HCT116 (cell line): Measurements from ENCODE around the gene SCARF1. TPM values are rescaled to one million over a fixed set of nuclear protein-coding genes. Genes with fewer than 3 reads are reported as not detected.
"Not testable (repeated sequence)": the region's sequence is repeated elsewhere in the genome, so short reads cannot be mapped to it uniquely, and the experiment has no call there.

Source experiments
- ATAC-seq: fragments of 200-7000 bp; cut with Tn5 transposase; 2 replicates; pipeline ENCODE4 v1.9.1; 2020; ENCODE audit warnings: mild to moderate bottlenecking, moderate library complexity
- BruUV-seq: library from RNA; stranded (reverse); fragments of 400-500 nt; replicated peaks from 2 replicates; lab custom pipeline; 2021; lab: Mats Ljungman, UMichigan
- CTCF ChIA-PET: fragments of 300-600 bp; sonication (Branson Sonifier 250); formaldehyde crosslinking; loops from one replicate; lab custom pipeline; 2021; ENCODE audit warnings: antibody characterized with exemption; lab: Charles Lee
- POLR2A ChIA-PET: fragments of 300-600, 350-600 bp; sonication (Branson Sonifier 250); formaldehyde crosslinking; loops from one replicate; lab custom pipeline; 2021; ENCODE audit warnings: antibody characterized with exemption; lab: Charles Lee
- RAD21 ChIA-PET, 2 experiments: fragments of 300-600 bp; sonication (Branson Sonifier 250); formaldehyde crosslinking; loops; one replicate each; lab custom pipeline; 2023; ENCODE audit warnings: low total read pairs in 2 of 2; ENCODE audit not compliant: uncharacterized antibody in 2 of 2, unreplicated experiment in 2 of 2, low non-redundant PET in 1 of 2; lab: Charles Lee
- DNase-seq: peaks from one replicate; pipeline ENCODE4 v3.0.0-alpha.2; 2010; ENCODE audit warnings: low read depth, low spot score
- H2AFZ ChIP-seq: fragments of 200-600 bp; shearing (Covaris generic), sonication (generic); 2 replicates; pipeline ENCODE4 v1.6.1; 2017; ENCODE audit warnings: low read depth, mixed run types, mixed read lengths, antibody characterized with exemption, low read length; ENCODE audit not compliant: poor library complexity, severe bottlenecking
- H3K27ac ChIP-seq: 2 replicates; pipeline ENCODE4 v1.5.1; 2012; ENCODE audit warnings: low read depth, low read length
- H3K27me3 ChIP-seq: fragments of 200-600 bp; sonication (generic); 2 replicates; pipeline ENCODE4 v1.6.1; 2016; ENCODE audit warnings: mixed run types, low read length, mixed read lengths; ENCODE audit not compliant: insufficient read depth
- H3K36me3 ChIP-seq, 2 experiments: fragments of 200-500 bp in 1 of 2; fragments of 200-600 bp in 1 of 2; sonication (Bioruptor generic) in 1 of 2; sonication (generic) in 1 of 2; 2 replicates each; pipeline versions ENCODE4 v1.5.1 to v1.6.1; 2014 to 2016; ENCODE audit warnings: low read length in 2 of 2, inconsistent platforms in 1 of 2, mixed read lengths in 1 of 2, mixed run types in 1 of 2; ENCODE audit not compliant: insufficient read depth in 2 of 2, control insufficient read depth in 1 of 2
- H3K4me1 ChIP-seq, 2 experiments: fragments of 200-600 bp in 1 of 2; sonication (generic) in 1 of 2; 2 replicates each; pipeline versions ENCODE4 v1.5.1 to v1.6.1; 2012 to 2017; ENCODE audit warnings: low read length in 2 of 2, inconsistent platforms in 1 of 2, mild to moderate bottlenecking in 1 of 2, mixed read lengths in 1 of 2, mixed run types in 1 of 2, moderate library complexity in 1 of 2; ENCODE audit not compliant: insufficient read depth in 2 of 2, control insufficient read depth in 1 of 2
- H3K4me2 ChIP-seq: fragments of 200-600 bp; sonication (generic); 2 replicates; pipeline ENCODE4 v1.6.1; 2017; ENCODE audit warnings: mixed run types, low read length, mixed read lengths
- H3K4me3 ChIP-seq, 2 experiments: fragments of 200-600 bp in 1 of 2; sonication (generic) in 1 of 2; replicated peaks in 1 of 2; 2 replicates each; pipeline ENCODE4 v1.5.1; 2011 to 2016; ENCODE audit warnings: low read length in 2 of 2, control low read depth in 1 of 2, low read depth in 1 of 2, mild to moderate bottlenecking in 1 of 2, mixed read lengths in 1 of 2, mixed run types in 1 of 2
- H3K79me2 ChIP-seq: fragments of 200-600 bp; sonication (generic); 2 replicates; pipeline ENCODE4 v1.6.1; 2017; ENCODE audit warnings: mild to moderate bottlenecking, mixed run types, low read length, moderate library complexity, mixed read lengths; ENCODE audit not compliant: insufficient read depth
- H3K9ac ChIP-seq: fragments of 200-600 bp; sonication (generic); 2 replicates; pipeline ENCODE4 v1.6.1; 2016; ENCODE audit warnings: low read length, mixed read lengths
- H3K9me2 ChIP-seq: fragments of 200-600 bp; sonication (generic), shearing (Covaris generic); 2 replicates; pipeline ENCODE4 v1.6.1; 2017; ENCODE audit warnings: mixed run types, mild to moderate bottlenecking, moderate library complexity; ENCODE audit not compliant: insufficient read depth
- H3K9me3 ChIP-seq, 2 experiments: fragments of 200-500 bp in 1 of 2; fragments of 200-600 bp in 1 of 2; sonication (Bioruptor generic) in 1 of 2; sonication (generic) in 1 of 2; 2 replicates each; pipeline ENCODE4 v1.6.1; 2014 to 2017; ENCODE audit warnings: low read length in 2 of 2, mixed read lengths in 2 of 2, inconsistent platforms in 1 of 2, low read depth in 1 of 2, mild to moderate bottlenecking in 1 of 2, mixed run types in 1 of 2, moderate library complexity in 1 of 2; ENCODE audit not compliant: control insufficient read depth in 1 of 2, insufficient read depth in 1 of 2
- H4K20me1 ChIP-seq: fragments of 200-600 bp; sonication (generic), shearing (Covaris generic); 2 replicates; pipeline ENCODE4 v1.6.1; 2017; ENCODE audit warnings: mixed run types, mild to moderate bottlenecking, moderate library complexity; ENCODE audit not compliant: insufficient read depth
- CEBPB ChIP-seq: IDR thresholded peaks from 2 replicates; pipeline ENCODE4 v1.6.1; 2012; ENCODE audit warnings: low read depth
- CTCF ChIP-seq, 3 experiments: fragments of 200-600 bp in 1 of 3; sonication (generic) in 1 of 3; IDR thresholded peaks in 2 of 3; conservative IDR thresholded peaks in 1 of 3; 2 replicates each; pipeline ENCODE4 v1.5.1; 2012 to 2017; ENCODE audit warnings: low read depth in 2 of 3, low read length in 2 of 3, antibody characterized with exemption in 1 of 3, borderline replicate concordance in 1 of 3, control low read depth in 1 of 3, mild to moderate bottlenecking in 1 of 3, mixed read lengths in 1 of 3, mixed run types in 1 of 3, moderate library complexity in 1 of 3; ENCODE audit not compliant: insufficient read depth in 1 of 3
- EGR1 ChIP-seq: IDR thresholded peaks from 2 replicates; pipeline ENCODE4 v1.6.1; 2012; ENCODE audit warnings: low read depth
- ELF1 ChIP-seq: IDR thresholded peaks from 2 replicates; pipeline ENCODE4 v1.6.1; 2012; ENCODE audit warnings: low read depth, borderline replicate concordance
- FOSL1 ChIP-seq: IDR thresholded peaks from 2 replicates; pipeline ENCODE4 v1.6.1; 2012; ENCODE audit warnings: low read depth
- JUND ChIP-seq: IDR thresholded peaks from 2 replicates; pipeline ENCODE4 v1.6.1; 2012
- SP1 ChIP-seq: IDR thresholded peaks from 2 replicates; pipeline ENCODE4 v1.6.1; 2012; ENCODE audit warnings: low read depth
- SRF ChIP-seq: IDR thresholded peaks from 2 replicates; pipeline ENCODE4 v1.6.1; 2012; ENCODE audit warnings: low read depth
- ZBTB33 ChIP-seq: IDR thresholded peaks from 2 replicates; pipeline ENCODE4 v1.6.1; 2011; ENCODE audit warnings: mild to moderate bottlenecking, low read length, moderate library complexity; ENCODE audit not compliant: insufficient replicate concordance; ENCODE audit errors: extremely low read depth
- ZNF274 ChIP-seq: fragments of 200-500 bp; sonication (Bioruptor generic); IDR thresholded peaks from 2 replicates; pipeline ENCODE4 v1.6.1; 2014; ENCODE audit warnings: mild to moderate bottlenecking, low read depth, low read length, inconsistent platforms
- intact Hi-C: fragments of 100-400 bp; cut with micrococcal nuclease; formaldehyde crosslinking; loops from 2 replicates; pipeline ENCODE4 v1.10.0; 2022
- total RNA-seq: library from RNA; stranded (reverse); gene quantifications from one replicate; pipeline ENCODE4 v1.2.1, GENCODE V29; 2021; ENCODE audit not compliant: unreplicated experiment

SCARF1 gene
- total RNA-seq, 1 experiment from 2014 or later = 2.2 TPM

- ATAC-seq = no peak
- ChIA-PET RAD21 (no interaction called here), CTCF (no interaction called here), POLR2A (no interaction called here)
- TF ChIP-seq CTCF (IDR thresholded peaks at IDR 0.05 in 2 of 3, conservative IDR thresholded peaks at IDR 0.05 in 1 of 3; ENCODE audit: borderline replicate concordance in 1 of 3, insufficient read depth in 1 of 3, low read depth in 2 of 3, low read length in 2 of 3) (no peak), ELF1 (no peak), FOSL1 (no peak), ZNF274 (no peak), SP1 (no peak), ZBTB33 (no peak), CEBPB (no peak), JUND (no peak), EGR1 (no peak), SRF (no peak)
- H3K27me3 ChIP-seq = no peaks in the 10 kb centered on the region
- intact Hi-C loops = no loop called here
- no TSS peak for BruUV-seq
- H3K4me1 ChIP-seq = peaks cover 8 to 26% of the 10 kb centered on the region in 2 experiments
- H3K79me2 ChIP-seq = no peaks in the 10 kb centered on the region
- H3K4me2 ChIP-seq = no peak overlapping the region
- no peaks in the 10 kb centered on the region for H4K20me1 ChIP-seq
- no peak overlapping the region for H3K4me3 ChIP-seq
- peaks cover 57 to 73% of the 10 kb centered on the region in 2 experiments for H3K36me3 ChIP-seq
- no peaks in the 10 kb centered on the region for H3K9me3 ChIP-seq
- no peaks in the 10 kb centered on the region for H3K9me2 ChIP-seq
- no peak overlapping the region for H3K9ac ChIP-seq
- no peak overlapping the region for H2AFZ ChIP-seq
- no peak for DNase-seq
- no peak overlapping the region for H3K27ac ChIP-seq
Observed at GRCh38 chr17:1653735-1654134, 8.2 kb upstream of the SCARF1 start.

GRCh38 chr17:1652794-1653193, 7.3 kb upstream of the SCARF1 start:
- H4K20me1 ChIP-seq, BruUV-seq, H3K9me2 ChIP-seq, H3K79me2 ChIP-seq, intact Hi-C loops, DNase-seq, H3K9ac ChIP-seq, ATAC-seq, H3K27ac ChIP-seq, H2AFZ ChIP-seq, RAD21 ChIA-PET, POLR2A ChIA-PET, H3K9me3 ChIP-seq, H3K27me3 ChIP-seq, H3K4me2 ChIP-seq, H3K4me3 ChIP-seq, CTCF ChIA-PET: not testable (repeated sequence)
- H3K4me1 ChIP-seq = peaks cover 12 to 35% of the 10 kb centered on the region in 2 experiments
- peaks cover 47 to 63% of the 10 kb centered on the region in 2 experiments for H3K36me3 ChIP-seq
